ENCODE measurements around the gene MEOX2.

MEOX2 gene

DNA sequence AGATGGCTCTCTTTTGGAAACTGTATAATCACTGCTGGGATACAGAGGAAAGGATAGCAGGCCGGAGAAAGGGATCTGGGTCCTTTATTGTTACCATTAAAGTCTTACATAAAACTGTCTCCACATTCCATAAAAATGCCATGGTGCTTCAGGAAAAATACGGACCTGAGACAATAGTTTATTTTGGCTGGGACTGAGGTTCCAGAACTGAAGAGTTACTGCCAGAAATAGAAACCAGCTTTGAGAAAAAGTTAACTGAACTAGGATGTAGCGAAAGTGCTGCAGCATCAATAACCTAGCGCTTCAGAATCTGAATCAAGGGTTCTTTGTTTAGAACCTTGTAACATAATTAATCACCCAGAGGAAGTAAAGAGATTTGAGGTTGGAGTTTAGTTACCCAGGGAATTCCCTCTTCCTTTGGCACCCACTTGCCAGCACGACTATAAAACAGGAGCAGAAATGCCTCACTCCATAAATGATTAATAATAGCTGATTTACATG, 38.0 kb downstream of the MEOX2 start:
- no peak overlapping the region for H3K4me3 ChIP-seq (ENCODE audit: low read depth, low read length)
- H3K27me3 ChIP-seq (replicated peaks), result no peaks in the 10 kb centered on the region
- in situ Hi-C loops (cut with HindIII; ENCODE audit: low pct_ligation_motif_present, low sequenced_read_pairs), result no loop called here
- H3K36me3 ChIP-seq (replicated peaks), result no peaks in the 10 kb centered on the region
- TF ChIP-seq, protein P1, sequence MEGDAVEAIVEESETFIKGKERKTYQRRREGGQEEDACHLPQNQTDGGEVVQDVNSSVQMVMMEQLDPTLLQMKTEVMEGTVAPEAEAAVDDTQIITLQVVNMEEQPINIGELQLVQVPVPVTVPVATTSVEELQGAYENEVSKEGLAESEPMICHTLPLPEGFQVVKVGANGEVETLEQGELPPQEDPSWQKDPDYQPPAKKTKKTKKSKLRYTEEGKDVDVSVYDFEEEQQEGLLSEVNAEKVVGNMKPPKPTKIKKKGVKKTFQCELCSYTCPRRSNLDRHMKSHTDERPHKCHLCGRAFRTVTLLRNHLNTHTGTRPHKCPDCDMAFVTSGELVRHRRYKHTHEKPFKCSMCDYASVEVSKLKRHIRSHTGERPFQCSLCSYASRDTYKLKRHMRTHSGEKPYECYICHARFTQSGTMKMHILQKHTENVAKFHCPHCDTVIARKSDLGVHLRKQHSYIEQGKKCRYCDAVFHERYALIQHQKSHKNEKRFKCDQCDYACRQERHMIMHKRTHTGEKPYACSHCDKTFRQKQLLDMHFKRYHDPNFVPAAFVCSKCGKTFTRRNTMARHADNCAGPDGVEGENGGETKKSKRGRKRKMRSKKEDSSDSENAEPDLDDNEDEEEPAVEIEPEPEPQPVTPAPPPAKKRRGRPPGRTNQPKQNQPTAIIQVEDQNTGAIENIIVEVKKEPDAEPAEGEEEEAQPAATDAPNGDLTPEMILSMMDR (IDR thresholded peaks at IDR 0.05; ENCODE audit: low read depth, low read length, missing control alignments), result no peak
- H3K27ac ChIP-seq, result no peak overlapping the region
- no peak for DNase-seq

- no peaks in the 10 kb centered on the region for H3K27me3 ChIP-seq (replicated peaks)
- in situ Hi-C loops (cut with HindIII; ENCODE audit: low pct_ligation_motif_present, low sequenced_read_pairs), result no loop called here
- no peaks in the 10 kb centered on the region for H3K36me3 ChIP-seq (replicated peaks)
- H3K4me3 ChIP-seq (ENCODE audit: low read depth, low read length), result no peak overlapping the region
- H3K27ac ChIP-seq, result no peak overlapping the region
- TF ChIP-seq, protein P1 (IDR thresholded peaks at IDR 0.05; ENCODE audit: low read depth, low read length, missing control alignments), result no peak
- no peak for DNase-seq
Measured at GRCh38 chr7:15647309-15647708, 39.2 kb downstream of the MEOX2 start.

- DNase-seq, result no peak
- TF ChIP-seq, protein P1 (IDR thresholded peaks at IDR 0.05; ENCODE audit: low read depth, low read length, missing control alignments), result peak; percentile 30
- Histone ChIP-seq H3K27me3 (replicated peaks) (no peaks in the 10 kb centered on the region), H3K4me3 (ENCODE audit: low read depth, low read length) (no peak overlapping the region), H3K36me3 (replicated peaks) (no peaks in the 10 kb centered on the region), H3K27ac (no peak overlapping the region)
- in situ Hi-C loops (cut with HindIII; ENCODE audit: low pct_ligation_motif_present, low sequenced_read_pairs), result no loop called here
Measured at GRCh38 chr7:15643000-15643705, 43.3 kb downstream of the MEOX2 start.

DNA sequence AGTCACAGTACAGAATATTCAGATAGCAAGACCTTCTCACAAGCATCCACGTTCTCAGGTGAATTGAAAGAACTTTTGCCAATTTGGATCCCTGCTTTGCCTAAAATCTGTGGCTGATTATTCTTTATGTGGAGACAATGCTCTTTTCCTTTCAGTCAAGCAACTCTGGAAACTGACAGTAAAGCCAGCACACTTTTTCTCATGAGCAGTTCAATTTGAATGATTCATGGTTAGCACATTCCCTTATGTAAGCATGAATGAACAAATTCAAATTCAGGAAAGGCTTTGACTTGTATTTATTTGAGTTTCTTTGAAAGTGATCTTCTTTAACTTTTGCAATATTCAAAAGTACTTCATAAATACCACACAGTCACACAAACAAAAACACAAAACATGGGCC, 57.6 kb downstream of the MEOX2 start:
- H3K27me3 ChIP-seq (replicated peaks), result no peaks in the 10 kb centered on the region
- DNase-seq, result no peak
- H3K27ac ChIP-seq, result no peak overlapping the region
- no peak overlapping the region for H3K4me3 ChIP-seq (ENCODE audit: low read depth, low read length)
- TF ChIP-seq, protein P1 (IDR thresholded peaks at IDR 0.05; ENCODE audit: low read depth, low read length, missing control alignments), result no peak
- in situ Hi-C loops (cut with HindIII; ENCODE audit: low pct_ligation_motif_present, low sequenced_read_pairs), result no loop called here
- no peaks in the 10 kb centered on the region for H3K36me3 ChIP-seq (replicated peaks)

- no peak overlapping the region for H3K4me3 ChIP-seq (ENCODE audit: low read depth, low read length)
- peak; percentile 69 for DNase-seq
- in situ Hi-C loops (cut with HindIII; ENCODE audit: low pct_ligation_motif_present, low sequenced_read_pairs), result no loop called here
- TF ChIP-seq, protein P1 (IDR thresholded peaks at IDR 0.05; ENCODE audit: low read depth, low read length, missing control alignments), result no peak
- H3K27me3 ChIP-seq (replicated peaks), result no peaks in the 10 kb centered on the region
- no peaks in the 10 kb centered on the region for H3K36me3 ChIP-seq (replicated peaks)
- H3K27ac ChIP-seq, result peak overlapping the region; percentile 77
Measured at GRCh38 chr7:15626041-15626440, 60.4 kb downstream of the MEOX2 start.

DNA sequence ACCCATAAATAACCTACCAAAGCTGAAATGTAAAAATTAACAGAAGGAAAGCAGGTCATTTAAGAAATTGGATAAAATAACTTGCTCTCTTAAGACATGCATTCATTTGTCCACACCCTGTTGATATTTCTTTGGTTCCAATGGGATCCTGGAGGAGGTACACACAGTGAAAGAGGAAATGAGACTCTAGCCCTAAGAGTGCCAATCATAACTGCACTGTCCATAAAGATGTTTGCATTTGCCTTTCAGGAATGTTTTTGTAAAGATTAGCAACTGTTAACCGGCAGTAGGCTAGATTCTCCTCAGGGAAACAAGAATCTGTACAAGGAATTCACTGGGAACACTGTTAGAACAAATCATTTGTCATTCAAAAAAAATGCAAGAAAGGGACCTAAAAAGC, 61.0 kb downstream of the MEOX2 start:
- TF ChIP-seq, protein P1 (IDR thresholded peaks at IDR 0.05; ENCODE audit: low read depth, low read length, missing control alignments), result no peak
- H3K27ac ChIP-seq, result peak overlapping the region; percentile 77
- in situ Hi-C loops (cut with HindIII; ENCODE audit: low pct_ligation_motif_present, low sequenced_read_pairs), result no loop called here
- H3K4me3 ChIP-seq (ENCODE audit: low read depth, low read length), result no peak overlapping the region
- H3K36me3 ChIP-seq (replicated peaks), result no peaks in the 10 kb centered on the region
- DNase-seq, result peak; percentile 76
- H3K27me3 ChIP-seq (replicated peaks), result no peaks in the 10 kb centered on the region

All from brain microvascular endothelial cell (primary cell).